HepG2 (cell line): ENCODE data around the gene OTOL1. TPM values are rescaled to one million over a fixed set of nuclear protein-coding genes. Genes with fewer than 3 reads are reported as not detected.
"Not testable (repeated sequence)": the region's sequence is repeated elsewhere in the genome, so short reads cannot be mapped to it uniquely, and the experiment has no call there.

Source experiments
- ATAC-seq: fragments of 200-7000 bp; cut with Tn5 transposase; 3 replicates; pipeline ENCODE4 v1.9.1; 2020; ENCODE audit warnings: mild to moderate bottlenecking, moderate library complexity
- BruUV-seq: library from RNA; stranded (reverse); fragments of 400-500 nt; replicated peaks from 2 replicates; lab custom pipeline; 2021; lab: Mats Ljungman, UMichigan
- CTCF ChIA-PET: fragments of 300-600 bp; formaldehyde crosslinking; extraction: SDS; loops from one replicate; lab custom pipeline; 2021; ENCODE audit warnings: low total read pairs, inconsistent platforms, low intra/inter-chr PET ratio; lab: Yijun Ruan, JAX
- POLR2A ChIA-PET: fragments of 350-600 bp; sonication (Branson Sonifier 250); formaldehyde crosslinking; loops from one replicate; lab custom pipeline; 2020; ENCODE audit warnings: antibody characterized with exemption, inconsistent platforms; lab: Yijun Ruan, JAX
- DNase-seq: peaks from one replicate; pipeline ENCODE4 v3.0.0-alpha.2; 2015; ENCODE audit warnings: low spot score
- FAIRE-seq: peaks from 3 replicates; lab custom pipeline; 2011; peaks lifted over from hg19 to GRCh38; lab: Jason Lieb, UNC
- H2AFZ ChIP-seq: one replicate; pipeline ENCODE4 v1.6.1; 2011; ENCODE audit warnings: low read length, inconsistent platforms
- H3K27ac ChIP-seq: fragments of 300-600 bp; 3 replicates; pipeline ENCODE4 v1.8.0; 2011; ENCODE audit warnings: mixed run types, mild to moderate bottlenecking, mixed read lengths, low read length, inconsistent platforms; ENCODE audit not compliant: insufficient read depth; ENCODE audit errors: extremely low read length
- H3K27me3 ChIP-seq, 2 experiments: fragments of 200-600 bp in 1 of 2; 2 replicates in 1 of 2; 3 replicates in 1 of 2; pipeline versions ENCODE4 v1.6.0 to v1.8.0; 2011; ENCODE audit warnings: low read length in 2 of 2, mild to moderate bottlenecking in 2 of 2, moderate library complexity in 2 of 2, inconsistent platforms in 1 of 2; ENCODE audit not compliant: insufficient read depth in 2 of 2, control insufficient read depth in 1 of 2
- H3K36me3 ChIP-seq, 2 experiments: fragments of 200-600 bp in 1 of 2; replicated peaks in 1 of 2; 2 replicates in 1 of 2; 3 replicates in 1 of 2; pipeline versions ENCODE4 v1.5.1 to v1.8.0; 2011; ENCODE audit warnings: low read length in 2 of 2, inconsistent platforms in 1 of 2; ENCODE audit not compliant: insufficient read depth in 2 of 2, control insufficient read depth in 1 of 2
- H3K4me1 ChIP-seq: 2 replicates; pipeline ENCODE4 v1.5.1; 2012; ENCODE audit warnings: low read length, inconsistent platforms; ENCODE audit not compliant: insufficient read depth
- H3K4me2 ChIP-seq: 2 replicates; pipeline ENCODE4 v1.6.0; 2011; ENCODE audit warnings: low read depth, low read length, inconsistent platforms
- H3K4me3 ChIP-seq, 3 experiments: fragments of 200-600 bp in 1 of 3; sonication (generic), shearing (Covaris generic) in 1 of 3; replicated peaks in 1 of 3; 2 replicates each; pipeline ENCODE4 v1.5.1; 2011 to 2016; ENCODE audit warnings: low read length in 3 of 3, inconsistent platforms in 2 of 3, low read depth in 2 of 3, mild to moderate bottlenecking in 2 of 3, control low read depth in 1 of 3, mixed read lengths in 1 of 3; ENCODE audit not compliant: insufficient read depth in 1 of 3
- H3K79me2 ChIP-seq: one replicate; pipeline ENCODE4 v1.6.1; 2011; ENCODE audit warnings: low read length, inconsistent platforms; ENCODE audit not compliant: insufficient read depth
- H3K9ac ChIP-seq: 2 replicates; pipeline ENCODE4 v1.6.0; 2011; ENCODE audit warnings: mild to moderate bottlenecking, low read depth, low read length, inconsistent platforms; ENCODE audit not compliant: insufficient read depth
- H3K9me3 ChIP-seq: 2 replicates; pipeline ENCODE4 v1.5.1; 2012; ENCODE audit warnings: mild to moderate bottlenecking, low read length
- H4K20me1 ChIP-seq: 2 replicates; pipeline ENCODE4 v1.6.0; 2011; ENCODE audit warnings: inconsistent platforms, mild to moderate bottlenecking, low read length, moderate library complexity; ENCODE audit not compliant: insufficient read depth
- GATAD2A ChIP-seq: IDR thresholded peaks from 2 replicates; pipeline ENCODE4 v1.6.1; 2016
- GTF2F1 ChIP-seq: fragments of 150-350 bp; IDR thresholded peaks from 2 replicates; pipeline ENCODE4 v1.6.1; 2014; ENCODE audit warnings: low read length
- MLLT10 ChIP-seq: sonication (generic); formaldehyde crosslinking; IDR thresholded peaks from 2 replicates; pipeline ENCODE4 v1.4.0; 2020; ENCODE audit warnings: missing genetic modification reagents
- NCOA1 ChIP-seq: sonication (generic); formaldehyde crosslinking; IDR thresholded peaks from 2 replicates; pipeline ENCODE4 v1.9.0; 2021; ENCODE audit warnings: missing genetic modification reagents
- NFKBIZ ChIP-seq: IDR thresholded peaks from 2 replicates; pipeline ENCODE4 v1.6.1; 2018; ENCODE audit warnings: missing genetic modification reagents, missing compliant biosample characterization
- PRMT3 ChIP-seq: sonication (generic); formaldehyde crosslinking; IDR thresholded peaks from 2 replicates; pipeline ENCODE4 v1.8.1; 2022; ENCODE audit warnings: low read depth, mild to moderate bottlenecking, moderate library complexity, missing genetic modification reagents, borderline replicate concordance
- THYN1 ChIP-seq: sonication (generic); formaldehyde crosslinking; IDR thresholded peaks from 2 replicates; pipeline ENCODE4 v1.8.1; 2023; ENCODE audit warnings: low read depth, mild to moderate bottlenecking, moderate library complexity, missing genetic modification reagents, borderline replicate concordance
- ZNF552 ChIP-seq: sonication (generic); formaldehyde crosslinking; IDR thresholded peaks from 2 replicates; pipeline ENCODE4 v1.9.0; 2022; ENCODE audit warnings: missing genetic modification reagents, mild to moderate bottlenecking, borderline replicate concordance
- ZNF766 ChIP-seq: sonication (generic); formaldehyde crosslinking; IDR thresholded peaks from 2 replicates; pipeline ENCODE4 v1.5.0; 2020; ENCODE audit warnings: missing genetic modification reagents, borderline replicate concordance
- ZNF780A ChIP-seq: sonication (generic); formaldehyde crosslinking; IDR thresholded peaks from 2 replicates; pipeline ENCODE4 v1.8.0; 2022; ENCODE audit warnings: mild to moderate bottlenecking, missing genetic modification reagents, moderate library complexity
- WGBS: methylation state at CpG from one replicate; pipeline ENCODE4 v1.1.6; 2017; ENCODE audit warnings: low lambda C conversion rate; 5-methylcytosine and 5-hydroxymethylcytosine counted together
- in situ Hi-C: cut with HindIII; loops from 2 replicates; pipeline ENCODE4 v1.10.0; 2017; ENCODE audit warnings: low pct_unique_long_range_greater_than_20kb; ENCODE audit not compliant: extremely low pct_ligation_motif_present
- intact Hi-C: fragments of 100-400 bp; cut with micrococcal nuclease; formaldehyde crosslinking; loops from one replicate; pipeline ENCODE4 v1.10.0; 2022; ENCODE audit not compliant: unreplicated experiment
- polyA plus RNA-seq, 8 experiments: library from polyadenylated mRNA; depleted of rRNA in 3 of 8; stranded (reverse) in 7 of 8; unstranded in 1 of 8; fragments of >200 nt; fragmentation: Illumina TruSeq in 4 of 8; extraction: Trizol in 4 of 8; gene quantifications; 2 replicates each; pipeline versions ENCODE4 v1.2.1 to v1.2.3, GENCODE V29; 2011 to 2016; ENCODE audit warnings: low read depth in 4 of 8, missing spikeins in 1 of 8, mixed read lengths in 1 of 8; ENCODE audit not compliant: insufficient read depth in 1 of 8
- total RNA-seq, 5 experiments: library from RNA; depleted of rRNA; stranded (reverse); fragments of >200 nt; fragmentation: Illumina TruSeq; extraction: Trizol; gene quantifications; 2 replicates each; pipeline ENCODE4 v1.2.3, GENCODE V29; 2016; ENCODE audit warnings: low read depth in 1 of 5
- TF ChIP-seq, protein P1 (sequence below): sonication (generic); formaldehyde crosslinking; IDR thresholded peaks from 2 replicates; pipeline ENCODE4 v1.8.0; 2022; ENCODE audit warnings: mild to moderate bottlenecking, missing genetic modification reagents, moderate library complexity

OTOL1 gene
- total and polyA plus RNA-seq, 2 of the 13 experiments (the other 11 are each of a cell fraction or from before 2014, with no cell fraction given): not detected

DNA sequence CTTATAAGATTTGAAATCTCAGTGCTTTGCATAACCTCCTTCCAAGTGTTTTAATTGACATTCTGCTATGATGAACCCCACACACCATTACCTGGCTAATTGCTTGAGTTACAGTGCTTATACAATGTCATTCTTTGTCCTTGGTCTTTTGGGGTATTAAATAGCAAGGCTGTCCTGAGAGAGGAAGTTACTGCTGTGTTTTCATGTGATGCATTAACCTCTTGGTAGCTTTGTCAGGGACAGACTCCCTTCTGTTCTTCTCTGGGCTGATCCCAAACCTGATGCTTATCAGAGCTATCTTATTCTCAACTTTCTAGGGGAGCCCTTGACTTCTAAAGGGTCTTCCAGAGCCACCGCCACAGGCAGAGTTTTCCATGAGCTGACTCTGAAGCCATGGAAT is 12.4 kb upstream of the OTOL1 start:
- no peak for FAIRE-seq
- no peaks in the 10 kb centered on the region for H3K79me2 ChIP-seq
- 82% methylated on average over 1 of the region's 1 CpG for WGBS
- ATAC-seq: no peak
- no peak overlapping the region for H3K9ac ChIP-seq
- H4K20me1 ChIP-seq: no peaks in the 10 kb centered on the region
- TF ChIP-seq ZNF780A (no peak), NCOA1 (CRISPR knock-in tag) (no peak), GTF2F1 (no peak), THYN1 (no peak), PRMT3 (CRISPR knock-in tag) (no peak), ZNF766 (CRISPR knock-in tag) (no peak), MLLT10 (CRISPR knock-in tag) (no peak), NFKBIZ (CRISPR knock-in tag) (no peak), GATAD2A (CRISPR knock-in tag) (no peak), ZNF552 (CRISPR knock-in tag) (no peak)
- TF ChIP-seq, protein P1, sequence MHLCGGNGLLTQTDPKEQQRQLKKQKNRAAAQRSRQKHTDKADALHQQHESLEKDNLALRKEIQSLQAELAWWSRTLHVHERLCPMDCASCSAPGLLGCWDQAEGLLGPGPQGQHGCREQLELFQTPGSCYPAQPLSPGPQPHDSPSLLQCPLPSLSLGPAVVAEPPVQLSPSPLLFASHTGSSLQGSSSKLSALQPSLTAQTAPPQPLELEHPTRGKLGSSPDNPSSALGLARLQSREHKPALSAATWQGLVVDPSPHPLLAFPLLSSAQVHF (CRISPR knock-in tag): no peak
- H3K4me2 ChIP-seq: no peak overlapping the region
- ChIA-PET POLR2A (no interaction called here), CTCF (no interaction called here)
- H3K4me3 ChIP-seq: no peak overlapping the region
- H3K27ac ChIP-seq: no peak overlapping the region
- H2AFZ ChIP-seq: no peak overlapping the region
- no peaks in the 10 kb centered on the region for H3K36me3 ChIP-seq
- no peaks in the 10 kb centered on the region for H3K9me3 ChIP-seq
- DNase-seq: no peak
- H3K27me3 ChIP-seq: no peaks in the 10 kb centered on the region
- in situ Hi-C loops (no loop called here), intact Hi-C loops (no loop called here)
- no TSS peak for BruUV-seq
- H3K4me1 ChIP-seq: no peaks in the 10 kb centered on the region

DNA sequence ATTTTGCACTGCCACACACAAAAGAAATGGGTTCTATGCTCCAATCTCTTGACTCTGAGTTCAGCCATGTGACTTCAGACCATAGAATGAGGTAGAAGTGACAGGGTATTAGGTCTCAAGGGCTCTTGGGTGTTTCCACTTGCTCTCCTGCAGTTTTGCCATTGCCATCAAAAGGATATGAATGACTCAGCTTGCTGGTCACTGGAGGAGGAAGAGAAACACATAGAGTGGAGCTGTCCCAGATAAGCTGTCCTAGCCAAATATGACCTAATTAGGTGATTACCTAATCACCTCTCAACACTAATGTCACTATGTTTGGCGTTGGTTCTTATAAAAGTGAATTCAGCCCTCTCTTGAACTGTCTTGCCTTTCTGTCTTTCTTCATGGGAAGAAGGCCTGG is 8.3 kb upstream of the OTOL1 start:
- H2AFZ ChIP-seq, in situ Hi-C loops, H3K27ac ChIP-seq, DNase-seq, H3K4me2 ChIP-seq, ATAC-seq, CTCF ChIA-PET, H3K36me3 ChIP-seq, H3K9ac ChIP-seq, H4K20me1 ChIP-seq, FAIRE-seq, POLR2A ChIA-PET, H3K4me3 ChIP-seq, intact Hi-C loops, H3K27me3 ChIP-seq, BruUV-seq, H3K79me2 ChIP-seq, H3K4me1 ChIP-seq, H3K9me3 ChIP-seq: not testable (repeated sequence)
- 6% methylated on average over 1 of the region's 1 CpG for WGBS
